Type B pancreatic cell (in vitro differentiated cells): ENCODE results near the gene IFFO2. TPM values are rescaled to one million over a fixed set of nuclear protein-coding genes. Genes with fewer than 3 reads are reported as not detected.
A peak's percentile ranks its signal among the peaks of the same experiment; 100 is the strongest.
"Not testable (repeated sequence)": the region's sequence is repeated elsewhere in the genome, so short reads cannot be mapped to it uniquely, and the experiment has no call there.

ENCODE experiments used
- DNase-seq: peaks from one replicate; pipeline ENCODE4 v3.0.0; 2021; ENCODE audit warnings: mixed read lengths; ENCODE audit not compliant: unreplicated experiment; ENCODE audit errors: extremely low spot score
- H3K27ac Mint-ChIP-seq: 2 replicates; pipeline ENCODE4 v1.8.0; 2021; ENCODE audit warnings: mild to moderate bottlenecking, mixed read lengths
- H3K27me3 Mint-ChIP-seq: 2 replicates; pipeline ENCODE4 v1.8.0; 2021; ENCODE audit warnings: mixed read lengths
- H3K36me3 Mint-ChIP-seq: 2 replicates; pipeline ENCODE4 v1.8.0; 2021; ENCODE audit warnings: mixed read lengths
- H3K4me1 Mint-ChIP-seq: one replicate; pipeline ENCODE4 v1.8.0; 2021; ENCODE audit warnings: mixed read lengths; ENCODE audit not compliant: unreplicated experiment
- H3K4me3 Mint-ChIP-seq: 2 replicates; pipeline ENCODE4 v1.8.0; 2021; ENCODE audit warnings: mild to moderate bottlenecking, mixed read lengths
- H3K9me3 Mint-ChIP-seq: 2 replicates; pipeline ENCODE4 v1.8.0; 2021; ENCODE audit warnings: mixed read lengths
- total RNA-seq: library from RNA; stranded (reverse); gene quantifications from 2 replicates; pipeline ENCODE4 v1.2.1, GENCODE V29; 2021; ENCODE audit warnings: low replicate concordance
- TF ChIP-seq, protein P1 (sequence below): fragments of 200-600 bp; sonication (generic); conservative IDR thresholded peaks from 2 replicates; pipeline ENCODE4 v1.5.0; 2021; ENCODE audit warnings: antibody characterized with exemption, mild to moderate bottlenecking

IFFO2 gene
- total RNA-seq, 1 donor from 2014 or later, result 11.3 TPM

DNA sequence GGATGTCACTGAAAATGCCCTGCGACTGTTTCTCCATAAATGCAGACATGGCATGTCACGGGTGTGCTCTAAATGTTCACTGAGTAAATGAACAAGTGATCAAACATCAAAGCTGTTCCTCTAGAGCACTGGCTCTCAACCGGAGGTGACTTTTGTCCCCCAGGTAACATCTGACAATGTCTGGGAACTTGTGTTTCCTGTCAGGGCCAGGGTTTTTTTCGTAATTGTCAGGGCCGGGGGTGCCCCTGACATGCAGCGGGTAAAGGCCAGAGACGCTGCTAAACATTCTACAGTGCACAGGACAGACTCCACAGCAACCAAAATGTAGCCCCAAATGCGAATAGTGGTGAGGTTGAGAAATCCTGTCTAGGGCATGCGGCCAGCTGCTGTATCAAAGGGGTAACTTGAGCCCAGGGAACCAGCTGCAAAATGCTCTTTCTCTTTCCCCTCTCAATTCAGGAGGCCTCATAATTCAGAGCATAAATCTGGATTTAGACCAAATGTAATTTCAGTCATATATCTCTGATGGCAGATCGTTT is 56.1 kb downstream of the IFFO2 start:
- H3K4me3 Mint-ChIP-seq, result peak overlapping the region; percentile 95
- no peaks in the 10 kb centered on the region for H3K9me3 Mint-ChIP-seq
- DNase-seq, result no peak

DNA sequence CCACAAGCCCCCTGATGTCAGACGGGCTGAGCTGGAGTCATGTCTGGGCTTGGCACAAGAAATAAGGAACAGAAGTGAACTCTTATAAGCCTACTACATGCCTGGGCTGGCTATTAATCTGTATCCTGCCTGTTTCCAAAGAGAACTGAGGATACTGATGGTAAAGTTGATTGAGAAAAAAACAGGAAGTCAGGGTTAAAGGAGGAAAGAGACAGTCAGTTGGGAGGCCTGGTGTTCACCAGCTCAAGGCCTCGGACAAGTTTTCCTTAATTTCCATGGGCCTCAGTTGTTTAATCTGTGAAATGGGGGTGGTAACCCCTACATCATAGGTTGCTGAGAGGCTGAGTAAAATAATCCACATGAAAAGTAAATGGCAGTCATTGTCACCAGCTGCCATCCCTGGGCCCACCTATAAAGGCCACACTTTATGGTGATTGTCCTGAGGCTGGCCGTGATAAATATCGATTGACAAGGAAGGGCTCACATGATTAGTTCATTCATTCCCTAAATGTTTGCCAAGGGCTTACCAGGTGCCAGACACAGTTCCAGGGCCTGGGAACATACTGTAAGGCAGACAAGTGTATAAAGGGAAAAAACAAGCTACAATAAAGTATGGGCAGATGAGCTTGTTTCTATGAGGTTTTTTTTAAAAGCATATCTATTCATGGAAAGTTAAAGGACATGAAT is 57.0 kb downstream of the IFFO2 start:
- H3K4me3 Mint-ChIP-seq, result peak overlapping the region; percentile 95
- no peaks in the 10 kb centered on the region for H3K27me3 Mint-ChIP-seq
- no peaks in the 10 kb centered on the region for H3K9me3 Mint-ChIP-seq
- no peaks in the 10 kb centered on the region for H3K36me3 Mint-ChIP-seq
- H3K4me1 Mint-ChIP-seq, result peaks cover 12% of the 10 kb centered on the region
- TF ChIP-seq, protein P1, sequence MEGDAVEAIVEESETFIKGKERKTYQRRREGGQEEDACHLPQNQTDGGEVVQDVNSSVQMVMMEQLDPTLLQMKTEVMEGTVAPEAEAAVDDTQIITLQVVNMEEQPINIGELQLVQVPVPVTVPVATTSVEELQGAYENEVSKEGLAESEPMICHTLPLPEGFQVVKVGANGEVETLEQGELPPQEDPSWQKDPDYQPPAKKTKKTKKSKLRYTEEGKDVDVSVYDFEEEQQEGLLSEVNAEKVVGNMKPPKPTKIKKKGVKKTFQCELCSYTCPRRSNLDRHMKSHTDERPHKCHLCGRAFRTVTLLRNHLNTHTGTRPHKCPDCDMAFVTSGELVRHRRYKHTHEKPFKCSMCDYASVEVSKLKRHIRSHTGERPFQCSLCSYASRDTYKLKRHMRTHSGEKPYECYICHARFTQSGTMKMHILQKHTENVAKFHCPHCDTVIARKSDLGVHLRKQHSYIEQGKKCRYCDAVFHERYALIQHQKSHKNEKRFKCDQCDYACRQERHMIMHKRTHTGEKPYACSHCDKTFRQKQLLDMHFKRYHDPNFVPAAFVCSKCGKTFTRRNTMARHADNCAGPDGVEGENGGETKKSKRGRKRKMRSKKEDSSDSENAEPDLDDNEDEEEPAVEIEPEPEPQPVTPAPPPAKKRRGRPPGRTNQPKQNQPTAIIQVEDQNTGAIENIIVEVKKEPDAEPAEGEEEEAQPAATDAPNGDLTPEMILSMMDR, result no peak
- peak overlapping the region; percentile 76 for H3K27ac Mint-ChIP-seq
- DNase-seq, result no peak

More for the DNA sequence above, 56.1 kb downstream of the IFFO2 start:
- Mint-ChIP-seq H3K4me1 (peaks cover 12% of the 10 kb centered on the region), H3K36me3 (no peaks in the 10 kb centered on the region), H3K27me3 (no peaks in the 10 kb centered on the region), H3K27ac (peak overlapping the region; percentile 76)
- TF ChIP-seq, protein P1, result no peak

DNA sequence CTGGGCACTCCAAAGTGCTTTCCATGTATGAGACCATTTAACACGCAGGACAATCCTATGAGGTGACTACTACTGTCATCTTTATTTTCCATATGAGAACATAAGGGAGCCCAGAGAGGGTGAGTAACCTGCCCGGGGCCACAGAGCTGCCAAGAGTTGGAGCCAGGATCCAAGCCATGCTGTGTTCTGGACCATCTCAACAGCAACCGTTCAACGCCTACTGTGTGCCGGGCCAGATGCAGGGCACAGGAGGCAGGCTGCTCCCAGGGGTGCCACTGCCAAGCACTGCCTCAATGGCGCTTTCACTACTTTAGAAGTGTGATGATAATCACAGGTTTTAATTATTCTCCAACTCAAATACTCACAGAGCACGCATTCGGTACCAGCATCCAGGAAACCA is 57.9 kb downstream of the IFFO2 start:
- TF ChIP-seq, protein P1, result no peak
- no peaks in the 10 kb centered on the region for H3K27me3 Mint-ChIP-seq
- H3K4me3 Mint-ChIP-seq, result no peak overlapping the region
- H3K36me3 Mint-ChIP-seq, result no peaks in the 10 kb centered on the region
- peaks cover 11% of the 10 kb centered on the region for H3K4me1 Mint-ChIP-seq
- no peak overlapping the region for H3K27ac Mint-ChIP-seq
- no peak for DNase-seq
- no peaks in the 10 kb centered on the region for H3K9me3 Mint-ChIP-seq

DNA sequence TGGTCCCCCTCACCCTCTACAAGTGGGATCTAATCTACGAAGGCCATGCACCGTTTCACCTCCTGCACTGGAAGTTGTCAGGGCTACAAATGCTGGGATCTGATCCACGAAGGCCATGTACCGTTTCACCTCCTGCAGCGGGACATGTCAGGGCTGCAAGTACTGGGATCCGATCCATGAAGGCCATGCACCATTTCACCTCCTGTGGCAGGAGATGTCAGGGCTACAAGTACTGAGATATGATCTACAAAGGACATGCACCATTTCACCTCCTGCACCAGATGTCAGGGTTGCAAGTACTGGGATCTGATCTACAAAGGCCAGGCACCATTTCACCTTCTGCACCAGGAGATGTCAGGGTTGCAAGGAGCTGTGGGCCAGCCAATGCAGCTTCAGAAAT is 61.2 kb downstream of the IFFO2 start:
- peaks cover 2% of the 10 kb centered on the region for H3K4me1 Mint-ChIP-seq
- H3K27me3 Mint-ChIP-seq, result no peaks in the 10 kb centered on the region
- no peak for DNase-seq
- H3K4me3 Mint-ChIP-seq, result no peak overlapping the region
- no peaks in the 10 kb centered on the region for H3K36me3 Mint-ChIP-seq
- no peak overlapping the region for H3K27ac Mint-ChIP-seq
- TF ChIP-seq, protein P1, result no peak
- no peaks in the 10 kb centered on the region for H3K9me3 Mint-ChIP-seq

DNA sequence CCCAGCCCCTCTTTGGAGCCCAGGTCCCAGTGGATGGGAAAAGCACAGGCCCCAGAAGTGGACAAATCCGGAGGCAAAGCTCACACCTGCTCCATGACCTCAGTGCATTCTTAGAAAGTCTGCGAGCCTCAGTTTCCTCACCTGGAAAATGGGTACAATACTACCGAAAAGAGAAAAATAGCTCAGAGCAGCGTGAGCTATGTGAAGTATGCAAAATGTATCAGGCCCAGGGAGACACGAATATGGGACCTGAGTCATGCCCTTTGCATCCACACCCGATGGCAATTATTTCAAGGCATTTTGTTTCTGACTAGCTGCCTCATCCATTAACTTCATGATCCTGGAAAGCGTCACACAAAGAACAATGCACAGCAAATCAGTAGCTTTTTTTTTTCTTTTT is 63.4 kb downstream of the IFFO2 start:
- DNase-seq, result no peak
- H3K27ac Mint-ChIP-seq, result no peak overlapping the region
- H3K4me1 Mint-ChIP-seq, result no peaks in the 10 kb centered on the region
- TF ChIP-seq, protein P1, result no peak
- no peaks in the 10 kb centered on the region for H3K36me3 Mint-ChIP-seq
- H3K27me3 Mint-ChIP-seq, result no peaks in the 10 kb centered on the region
- no peak overlapping the region for H3K4me3 Mint-ChIP-seq
- H3K9me3 Mint-ChIP-seq, result no peaks in the 10 kb centered on the region

DNA sequence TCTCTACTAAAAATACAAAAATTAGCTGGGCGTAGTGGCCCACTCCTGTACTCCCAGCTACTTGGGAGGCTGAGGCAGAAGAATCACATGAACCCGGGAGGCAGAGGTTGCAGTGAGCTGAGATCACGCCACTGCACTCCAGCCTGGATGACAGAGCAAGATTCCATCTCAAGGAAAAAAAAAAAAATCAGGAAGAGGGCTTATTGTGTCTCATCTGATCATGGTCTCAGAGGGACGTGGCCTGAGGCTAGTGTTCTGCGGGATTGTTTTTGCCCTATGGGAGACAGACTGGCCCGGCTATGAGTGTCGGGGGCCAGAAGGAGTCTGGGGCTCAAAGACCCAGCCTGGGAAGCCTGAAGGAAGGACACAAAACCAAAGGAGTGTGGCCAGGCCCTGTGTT is 64.6 kb downstream of the IFFO2 start:
- H3K4me1 Mint-ChIP-seq, H3K27ac Mint-ChIP-seq, H3K4me3 Mint-ChIP-seq, DNase-seq, H3K36me3 Mint-ChIP-seq, H3K9me3 Mint-ChIP-seq, H3K27me3 Mint-ChIP-seq: not testable (repeated sequence)
